ENCODE measurements around the gene FBXO31. TPM values are rescaled to one million over a fixed set of nuclear protein-coding genes. Genes with fewer than 3 reads are reported as not detected.
"Not testable (repeated sequence)": the region's sequence is repeated elsewhere in the genome, so short reads cannot be mapped to it uniquely, and the experiment has no call there.

FBXO31 gene
- polyA plus RNA-seq, 1 donor = 27.1 TPM

DNA sequence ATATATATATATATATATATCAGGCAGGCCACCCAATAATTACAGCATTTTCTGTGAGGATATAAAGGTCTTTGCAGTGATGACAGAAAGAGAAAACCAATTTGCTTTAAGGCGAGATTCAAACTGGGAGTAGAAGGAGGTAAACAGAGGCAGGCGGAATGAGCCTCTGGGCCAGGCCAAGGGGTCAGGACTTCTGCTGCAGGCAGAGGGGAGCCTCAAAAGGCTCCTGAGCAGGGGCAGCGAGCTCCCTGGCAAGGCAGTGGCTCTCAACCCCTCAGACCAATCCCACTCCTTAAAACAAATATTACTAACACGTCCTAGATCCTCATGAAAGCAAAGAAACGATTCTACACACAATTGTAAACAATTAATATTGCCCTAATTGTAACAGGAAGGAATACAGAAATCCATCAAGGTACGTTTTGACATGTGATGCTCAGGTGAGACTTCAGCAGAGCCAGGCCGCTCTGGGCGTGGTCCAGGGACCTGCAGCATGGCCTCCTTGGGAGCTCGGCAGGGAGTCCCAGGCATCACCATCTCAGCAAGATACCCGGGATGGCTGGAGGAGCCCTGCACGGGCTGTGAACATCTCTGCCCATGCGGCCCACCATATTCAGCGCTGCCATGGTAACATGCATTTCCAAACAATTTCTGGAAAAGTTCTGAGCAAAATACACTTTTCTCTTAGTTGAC lies 18.4 kb downstream of the FBXO31 start:
- DNase-seq (ENCODE audit: low read depth) = no peak

DNA sequence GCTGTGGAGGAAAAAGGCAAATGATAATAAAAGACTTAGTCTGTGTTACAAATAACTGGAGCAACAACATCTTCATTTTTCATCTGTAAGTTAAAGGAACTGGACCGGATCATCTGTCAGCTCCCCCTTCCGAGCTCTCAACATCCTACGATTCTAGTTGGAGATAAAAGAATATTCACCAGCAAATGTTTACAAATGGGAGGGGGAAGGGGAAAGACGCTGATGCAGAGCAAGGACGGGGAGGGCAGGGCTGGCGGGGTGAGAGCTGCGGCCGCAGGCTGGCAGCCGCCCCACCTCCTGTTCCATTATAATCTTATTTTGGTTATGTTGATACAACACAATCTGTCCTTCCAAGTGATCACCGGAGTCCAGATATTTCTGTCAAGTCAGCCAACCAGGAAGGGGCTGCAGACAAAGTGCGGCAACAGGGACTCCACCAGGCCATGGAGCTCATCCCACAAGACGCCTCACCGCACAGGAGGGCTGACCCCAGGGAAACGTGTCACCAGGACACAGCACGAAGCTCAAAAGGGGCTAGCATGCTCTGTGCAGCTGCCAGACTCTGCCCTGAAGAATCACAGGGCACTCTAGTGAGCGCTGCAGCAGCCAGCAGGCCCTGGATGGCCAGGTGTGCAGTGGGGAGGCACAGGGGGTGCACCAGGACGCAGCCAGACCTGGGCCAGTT lies 19.7 kb downstream of the FBXO31 start:
- DNase-seq (ENCODE audit: low read depth) = no peak

DNA sequence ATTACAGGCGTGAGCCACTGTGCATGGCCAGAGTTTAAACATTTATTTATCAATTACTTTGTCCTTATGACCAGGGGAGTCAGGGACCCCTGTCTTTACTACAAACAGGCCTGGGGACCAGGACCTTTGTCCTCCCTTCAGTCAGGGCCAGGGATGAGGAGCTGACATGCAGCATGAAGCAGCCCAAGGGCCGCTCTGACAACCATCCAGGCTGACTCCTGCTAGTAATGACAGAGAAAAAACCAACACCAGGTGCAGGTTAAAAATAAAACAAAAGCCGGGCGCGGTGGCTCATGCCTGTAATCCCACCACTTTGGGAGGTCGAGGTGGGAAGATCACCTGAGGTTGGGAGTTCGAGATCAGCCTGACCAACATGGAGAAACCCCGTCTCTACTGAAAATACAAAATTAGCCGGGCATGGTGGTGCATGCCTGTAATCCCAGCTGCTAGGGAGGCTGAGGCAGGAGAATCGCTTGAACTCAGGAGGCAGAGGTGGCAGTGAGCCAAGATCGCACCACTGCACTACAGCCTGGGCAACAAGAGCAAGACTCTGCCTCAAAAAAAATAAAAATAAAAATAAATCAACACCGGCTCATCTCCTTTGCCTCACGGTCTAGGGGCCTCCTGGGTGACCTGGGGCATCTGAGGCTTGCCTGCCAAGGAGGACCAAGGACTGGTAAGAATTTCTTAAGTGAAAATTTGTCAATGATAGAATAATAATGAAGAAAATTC lies 20.6 kb downstream of the FBXO31 start:
- DNase-seq (ENCODE audit: low read depth) = not testable (repeated sequence)

DNA sequence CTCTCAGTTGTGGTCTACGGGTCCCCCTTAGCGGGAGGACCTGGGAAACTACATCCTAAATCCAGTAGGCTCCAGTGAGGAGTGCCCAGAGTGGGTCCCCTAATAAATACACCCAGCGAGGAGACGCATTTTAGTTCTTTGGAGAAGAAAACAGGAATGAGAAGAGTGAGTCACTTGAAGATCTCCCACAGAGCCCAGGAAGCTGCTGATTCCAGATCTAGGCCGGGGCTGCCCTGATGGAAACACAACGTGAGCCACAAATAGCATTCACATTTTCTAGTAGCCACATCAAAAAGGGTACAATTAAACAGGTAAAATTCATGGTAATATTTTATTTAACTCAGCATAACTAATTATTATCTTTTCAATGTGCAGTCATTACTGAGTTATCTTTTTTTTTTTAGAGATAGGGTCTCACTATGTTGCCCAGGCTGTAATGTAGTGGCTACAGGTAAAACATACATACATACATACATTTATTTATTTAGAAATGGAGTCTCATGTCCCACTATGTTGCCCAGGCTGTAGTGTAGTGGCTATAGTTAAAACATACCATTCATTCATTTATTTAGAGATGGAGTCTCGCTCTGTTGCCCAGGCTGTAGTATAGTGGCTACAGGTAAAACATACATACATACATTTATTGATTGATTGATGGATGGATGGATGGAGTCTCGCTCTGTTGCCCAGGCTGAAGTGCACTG lies 21.5 kb downstream of the FBXO31 start:
- DNase-seq (ENCODE audit: low read depth) = no peak

DNA sequence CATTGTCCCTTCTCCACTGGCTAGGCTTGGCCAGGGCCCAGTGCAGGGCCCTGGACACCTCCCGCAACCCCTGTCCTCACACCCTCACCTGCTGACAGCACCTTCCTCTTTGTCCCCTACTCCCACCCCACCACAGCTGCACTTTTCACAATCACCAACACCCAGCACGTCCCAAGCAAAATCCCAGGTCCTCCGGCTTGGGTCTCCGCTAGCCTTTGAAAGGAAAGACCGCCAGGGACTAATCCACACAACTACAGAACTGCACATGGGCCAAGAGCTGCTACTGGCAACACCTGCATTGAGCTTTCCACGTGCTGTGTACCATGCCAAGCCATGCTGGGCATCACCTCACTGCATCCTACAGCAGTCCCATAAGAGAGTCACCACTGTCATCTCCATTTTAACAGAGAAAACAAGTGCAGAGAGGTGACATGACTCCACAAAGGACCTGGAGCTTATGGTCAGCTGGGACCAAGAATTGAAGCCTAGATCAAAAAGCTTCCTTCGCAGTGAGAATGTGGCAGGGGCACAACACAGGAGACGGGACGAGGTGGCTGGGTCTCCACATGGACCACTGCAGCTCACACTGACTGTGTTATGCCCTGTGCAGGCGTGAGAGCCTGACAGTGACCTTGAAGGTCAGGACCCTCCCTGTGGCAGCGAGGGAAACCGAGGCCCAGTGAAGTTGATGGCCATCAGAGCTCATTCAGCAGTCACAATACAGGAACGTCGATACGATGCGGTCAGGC lies 22.5 kb downstream of the FBXO31 start:
- DNase-seq (ENCODE audit: low read depth) = no peak

DNA sequence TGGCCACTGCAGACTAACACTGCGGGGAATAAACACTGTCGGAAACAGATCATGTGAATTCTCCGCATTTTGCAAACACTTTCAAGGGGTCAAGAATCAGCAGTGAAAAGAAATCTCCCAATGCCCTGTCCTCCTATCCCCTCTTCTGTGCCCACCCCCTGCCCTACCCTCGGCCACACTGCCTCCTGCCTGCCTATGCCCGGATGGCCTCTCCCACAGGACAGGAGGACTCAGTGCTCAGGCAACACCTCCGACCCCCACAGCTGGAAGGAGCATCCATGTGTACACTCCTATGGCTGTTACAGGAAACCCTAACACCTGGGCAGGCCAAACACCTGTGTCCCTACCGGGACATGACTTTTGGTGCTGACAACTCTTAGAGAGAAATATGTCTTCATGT lies 24.5 kb downstream of the FBXO31 start:
- no peak for DNase-seq (ENCODE audit: low read depth)

DNA sequence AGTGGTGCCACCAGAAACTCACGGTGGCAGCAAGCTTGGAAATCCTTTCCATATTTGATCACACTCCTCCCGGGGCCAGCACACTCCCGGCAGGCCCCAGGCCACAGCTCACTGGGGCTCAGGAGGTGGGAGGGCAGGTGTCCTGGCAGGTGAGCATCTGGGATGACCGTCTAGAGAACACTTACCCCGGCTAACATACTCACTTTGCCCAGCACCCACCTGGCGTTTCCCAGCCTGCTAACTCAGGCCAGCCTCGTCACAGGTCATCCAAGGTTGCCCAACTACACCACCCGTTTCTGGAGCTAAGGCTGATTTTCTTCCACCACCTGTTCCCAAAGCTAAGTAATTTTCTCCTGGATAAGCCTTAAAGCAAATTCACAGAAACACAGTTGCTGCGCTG lies 24.9 kb downstream of the FBXO31 start:
- DNase-seq (ENCODE audit: low read depth) = no peak

DNA sequence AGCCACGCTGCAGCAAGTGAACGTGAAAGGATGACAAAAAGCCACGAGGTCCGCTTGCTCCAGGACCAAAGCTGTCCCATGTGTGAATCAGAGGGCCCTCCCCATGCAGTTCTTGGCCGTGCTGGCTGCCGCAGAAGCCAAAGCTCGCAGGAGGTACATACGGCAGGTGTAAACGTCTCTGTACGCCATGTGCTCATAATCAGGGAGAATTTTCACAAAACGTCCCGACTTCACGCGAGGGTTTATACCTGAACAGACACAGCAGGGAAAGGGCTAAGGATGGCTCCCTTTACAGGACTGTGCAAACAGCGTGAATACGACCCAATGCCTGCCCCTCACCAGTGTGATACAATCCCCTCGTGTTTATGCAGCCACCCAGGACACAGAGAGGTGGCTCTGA lies 25.3 kb downstream of the FBXO31 start:
- no peak for DNase-seq (ENCODE audit: low read depth)

DNA sequence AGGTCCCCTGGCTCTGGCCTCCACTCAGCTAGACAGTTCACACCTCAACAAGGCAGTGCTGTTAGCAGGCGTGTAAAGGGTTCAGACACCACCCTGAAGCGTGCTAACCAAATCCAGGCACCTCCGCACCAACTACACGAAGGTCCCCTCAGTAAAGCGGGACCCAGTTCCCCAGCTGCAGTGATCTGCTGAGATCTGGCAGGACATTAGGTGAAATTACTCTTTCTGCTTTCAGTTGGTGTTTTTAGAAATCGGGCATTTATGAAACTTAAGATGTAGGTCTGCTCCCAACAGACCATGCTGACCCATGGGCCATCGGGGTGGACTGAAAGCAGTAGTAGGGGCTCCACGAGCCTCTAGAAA lies 27.1 kb downstream of the FBXO31 start:
- DNase-seq (ENCODE audit: low read depth) = no peak

DNA sequence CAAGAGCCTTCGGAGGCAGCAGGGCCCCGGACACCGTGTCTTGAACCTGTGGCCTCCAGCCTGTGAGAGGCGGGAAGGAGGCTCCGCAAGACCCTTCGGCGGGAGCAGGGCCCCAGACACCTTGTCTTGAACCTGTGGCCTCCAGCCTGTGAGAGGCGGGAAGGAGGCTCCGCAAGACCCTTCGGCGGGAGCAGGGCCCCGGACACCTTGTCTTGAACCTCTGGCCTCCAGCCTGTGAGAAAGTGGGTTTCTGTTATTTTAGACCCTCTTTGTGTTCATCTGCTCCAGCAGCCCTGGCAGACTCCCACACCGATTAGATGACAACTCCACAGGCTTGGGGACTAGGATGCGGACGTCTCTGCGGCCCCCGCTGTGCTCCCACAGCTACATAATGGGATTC lies 30.0 kb downstream of the FBXO31 start:
- DNase-seq (ENCODE audit: low read depth) = no peak

DNA sequence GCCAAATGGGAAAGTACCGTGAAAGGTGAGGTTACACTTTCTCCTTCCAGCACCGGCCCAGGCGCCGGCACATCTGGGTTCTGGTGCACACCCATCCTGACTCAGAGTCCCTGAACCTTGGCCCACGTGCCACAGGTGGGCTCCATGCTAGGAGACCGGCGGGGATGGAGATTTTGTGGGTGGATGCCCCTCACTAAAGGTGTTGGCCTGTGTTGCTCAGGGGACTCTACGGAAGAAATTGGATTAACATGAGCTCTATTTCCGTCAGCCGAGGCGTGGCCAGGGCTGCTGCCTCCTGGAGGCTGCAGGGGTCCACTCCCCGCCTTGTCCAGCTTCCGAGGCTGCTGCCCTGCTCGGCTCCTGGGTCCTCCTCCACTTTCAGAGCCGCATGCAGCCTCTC lies 30.8 kb downstream of the FBXO31 start:
- DNase-seq (ENCODE audit: low read depth) = no peak

DNA sequence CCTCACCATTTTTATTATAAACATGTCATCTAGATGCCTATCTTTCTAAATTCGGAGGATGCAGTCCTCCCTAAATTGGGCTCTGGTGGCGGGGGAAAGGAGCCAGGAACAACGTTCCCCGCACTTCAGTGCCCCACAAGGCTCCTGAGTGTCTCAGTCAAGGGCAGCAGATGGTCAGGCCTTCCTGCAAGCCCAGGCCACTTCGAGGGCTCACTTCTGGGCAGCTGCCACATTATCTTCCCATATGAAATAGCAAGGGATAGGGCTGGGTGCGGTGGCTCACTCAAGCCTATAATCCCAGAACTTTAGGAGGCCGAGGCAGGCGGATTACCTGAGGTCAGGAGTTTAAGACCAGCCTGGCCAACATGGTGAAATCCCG lies 32.3 kb downstream of the FBXO31 start:
- no peak for DNase-seq (ENCODE audit: low read depth)

DNA sequence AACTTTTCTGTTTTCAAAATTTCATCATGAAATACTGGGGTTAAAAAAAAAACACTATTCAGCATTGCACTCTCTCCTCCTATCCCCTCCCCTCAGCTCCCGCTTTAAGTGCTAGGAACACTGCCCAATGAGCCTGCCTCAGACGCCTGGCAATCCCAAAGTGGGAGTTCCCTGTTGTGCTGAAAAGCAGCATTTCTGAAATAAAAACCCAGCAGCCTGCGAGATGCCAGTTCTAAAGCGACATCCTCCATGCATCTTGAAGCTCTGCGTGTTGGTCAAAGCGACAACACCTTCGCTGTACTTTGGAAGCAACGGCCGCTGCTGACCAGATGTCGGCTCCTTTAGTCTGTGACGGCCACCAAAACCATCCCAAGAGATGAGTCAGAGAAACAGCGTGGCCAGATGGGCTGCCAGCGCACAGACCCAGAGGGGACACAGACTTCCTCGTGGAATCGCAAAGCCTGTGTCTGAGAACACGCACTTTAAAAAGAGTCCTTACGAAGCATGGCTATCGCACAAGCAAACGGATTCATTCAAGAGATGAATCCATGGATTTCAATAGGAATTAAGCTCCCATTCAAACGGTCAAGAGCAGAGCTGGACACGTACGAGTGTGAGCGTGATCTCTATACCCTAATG lies 32.8 kb downstream of the FBXO31 start:
- DNase-seq (ENCODE audit: low read depth) = peak; percentile 16

DNA sequence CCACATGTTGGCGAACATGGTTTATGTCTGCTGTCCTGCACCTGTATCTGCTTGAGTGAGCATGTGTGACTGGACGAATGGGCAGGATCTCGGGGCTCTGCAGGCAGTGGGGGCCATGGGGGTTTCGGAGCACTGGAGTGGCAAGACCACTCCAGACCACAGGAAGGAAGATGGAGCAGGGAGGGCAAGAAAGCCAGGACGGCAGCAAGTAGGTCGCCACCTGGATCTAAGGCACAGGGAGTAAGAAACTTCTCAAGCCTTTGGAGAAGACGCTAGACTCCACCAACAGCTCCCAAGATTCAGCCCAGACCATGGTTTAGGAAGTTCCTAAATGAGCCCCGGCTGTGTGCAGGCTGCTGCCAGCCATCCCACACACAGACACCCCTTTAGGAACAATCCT lies 33.5 kb downstream of the FBXO31 start:
- no peak for DNase-seq (ENCODE audit: low read depth)

DNA sequence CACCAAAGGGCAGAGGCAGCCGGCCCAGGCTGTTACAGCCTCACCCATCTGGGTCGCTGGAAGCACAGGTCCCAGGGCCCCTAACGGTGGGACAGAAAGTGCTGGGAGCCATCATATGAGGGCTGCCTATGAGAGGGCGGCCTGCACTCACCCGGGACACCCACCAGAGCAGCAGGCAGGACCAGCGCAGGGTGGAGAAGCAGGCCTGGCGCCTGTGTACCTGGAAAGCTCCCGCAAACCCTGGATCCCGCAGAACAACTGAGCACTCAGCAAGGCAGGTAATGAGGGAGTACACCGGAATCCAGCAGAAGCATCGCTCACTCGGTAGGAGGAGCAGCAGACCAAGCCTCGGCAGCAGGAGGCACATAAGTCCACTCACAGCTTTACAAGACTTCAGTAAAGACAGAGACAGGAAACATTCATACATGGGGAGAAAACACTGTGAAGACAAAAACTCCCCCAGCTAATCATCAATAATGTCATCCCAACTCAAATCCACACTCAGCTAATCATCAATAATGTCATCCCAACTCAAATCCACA lies 34.9 kb downstream of the FBXO31 start:
- DNase-seq (ENCODE audit: low read depth) = no peak

DNA sequence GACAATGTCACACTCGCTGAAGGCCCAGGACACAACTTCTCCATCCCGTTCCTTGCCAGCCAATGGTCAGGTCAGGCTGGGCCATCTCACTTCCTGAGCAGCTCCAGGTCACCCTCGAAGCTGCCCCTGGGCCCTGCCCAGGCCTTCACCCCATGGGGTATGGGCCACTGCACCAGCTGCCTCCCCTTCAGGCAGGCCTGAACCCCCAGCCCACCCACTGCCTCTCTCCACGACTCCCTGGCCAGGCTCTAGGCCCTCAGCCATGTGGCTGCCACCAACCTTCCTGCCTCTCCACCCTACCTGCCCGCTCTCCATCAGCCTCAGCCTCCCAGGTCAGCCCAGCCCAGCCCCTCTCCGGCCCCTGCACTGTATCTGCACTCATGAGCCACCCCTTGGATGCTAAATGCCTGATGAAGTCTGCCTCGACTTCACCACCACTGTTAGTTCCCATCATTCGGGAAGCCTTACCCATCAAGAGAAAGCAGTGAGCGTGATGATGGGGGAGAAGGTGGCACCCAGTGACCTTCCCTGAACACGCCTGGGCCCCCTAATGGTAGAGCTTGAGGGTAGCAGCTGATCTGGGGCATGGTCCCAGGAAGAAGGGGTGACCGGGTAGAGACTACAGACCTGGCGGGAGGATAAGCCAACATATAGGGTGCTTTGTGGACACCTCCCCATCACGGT lies 35.5 kb downstream of the FBXO31 start:
- no peak for DNase-seq (ENCODE audit: low read depth)

DNA sequence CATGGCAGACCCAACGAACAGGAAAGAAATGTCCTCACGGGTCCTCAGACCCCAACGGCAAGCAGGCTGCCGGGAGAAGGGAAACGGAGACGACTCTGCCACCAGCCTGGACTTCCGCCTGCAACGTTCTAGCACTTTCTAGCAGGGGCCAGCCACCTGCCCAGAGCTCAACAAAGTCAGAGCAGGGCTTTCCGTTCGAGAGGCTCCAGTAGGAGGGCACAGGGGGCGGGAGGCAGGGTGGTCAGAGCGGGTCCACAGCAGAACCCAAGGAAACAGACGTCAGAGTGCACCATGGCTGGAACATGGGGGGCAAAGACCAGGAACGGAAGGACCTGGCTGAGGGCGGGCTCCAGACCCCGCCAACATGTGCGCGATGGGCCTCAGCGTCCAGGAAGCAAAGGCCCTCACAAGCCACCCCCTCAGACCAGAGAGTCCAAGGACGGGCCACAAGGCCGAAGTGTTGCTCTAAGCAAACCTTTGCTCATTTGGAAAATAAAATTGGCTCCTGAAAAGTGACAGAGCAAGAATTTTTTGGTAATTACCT lies 37.0 kb downstream of the FBXO31 start:
- no peak for DNase-seq (ENCODE audit: low read depth)

DNA sequence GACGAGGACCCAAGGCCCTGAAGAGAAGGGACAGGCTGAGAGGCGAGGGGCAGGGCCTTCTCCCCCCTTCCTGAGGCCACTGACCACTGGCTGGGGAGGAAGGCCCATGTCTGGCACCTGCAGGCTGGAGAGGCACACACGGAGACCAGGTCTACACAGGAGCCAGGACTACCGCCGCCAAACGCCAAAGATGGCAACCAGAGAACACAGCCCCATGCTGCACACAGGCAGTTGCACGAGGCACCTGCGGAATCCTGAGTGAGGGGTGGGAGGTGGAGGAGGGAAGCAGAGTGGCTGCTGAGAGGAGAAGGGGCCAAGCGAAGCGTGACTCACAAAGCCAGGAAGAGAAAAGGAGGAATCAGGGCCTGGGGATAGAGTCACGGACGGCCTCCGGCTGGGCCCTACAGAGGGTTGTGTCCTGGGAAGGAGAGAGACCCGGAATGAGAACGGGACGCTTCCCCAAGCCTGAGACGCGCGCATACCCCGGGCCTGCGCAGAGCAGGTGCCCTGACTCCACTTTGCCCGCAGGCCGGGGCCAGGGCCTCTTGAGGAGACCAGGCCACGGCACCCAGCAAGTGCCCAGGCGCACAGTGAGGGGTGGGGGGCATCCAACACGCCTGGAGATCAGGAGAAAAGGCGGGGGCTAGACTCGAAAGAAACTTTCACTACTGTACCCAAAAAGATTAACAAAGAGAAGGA lies 37.7 kb downstream of the FBXO31 start:
- DNase-seq (ENCODE audit: low read depth) = no peak

DNA sequence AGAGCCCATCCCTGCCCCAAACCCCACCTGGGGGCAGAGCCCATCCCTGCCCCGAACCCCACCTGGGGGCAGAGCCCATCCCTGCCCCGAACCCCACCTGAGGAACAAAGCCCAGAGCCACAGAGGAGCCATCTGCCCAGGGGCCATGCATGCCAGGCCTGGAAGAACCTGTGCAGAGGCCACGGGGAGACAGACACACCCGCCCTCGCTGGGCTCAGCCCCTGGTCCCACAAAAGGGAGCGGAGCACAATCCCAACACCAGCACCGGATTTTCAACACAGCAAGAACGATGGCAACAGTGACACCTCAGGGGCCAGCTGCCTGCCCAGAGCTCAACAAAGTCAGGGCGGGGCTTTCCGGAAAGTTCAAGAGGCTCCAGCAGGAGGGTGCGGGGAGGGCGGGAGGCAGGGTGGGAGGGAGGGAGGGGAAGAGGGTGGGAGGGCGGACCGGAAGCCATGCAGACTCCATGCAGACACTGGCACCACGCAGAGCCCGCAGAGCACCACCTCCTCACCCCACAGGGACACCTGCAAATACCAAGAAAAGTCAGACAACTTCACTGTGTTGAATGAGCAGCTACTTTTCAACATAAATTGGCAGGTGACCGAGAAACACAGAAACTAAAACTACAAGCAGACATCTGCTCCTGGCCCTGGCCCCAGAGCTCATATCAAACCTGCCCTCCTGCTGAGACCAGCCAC lies 38.5 kb downstream of the FBXO31 start:
- no peak for DNase-seq (ENCODE audit: low read depth)
